NCI-H69 (cell line): ENCODE data around the gene NUP88.

Source experiments
- DNase-seq: peaks from one replicate; lab custom pipeline; 2025; lab: John Stamatoyannopoulos, UW

Gene NUP88

DNA sequence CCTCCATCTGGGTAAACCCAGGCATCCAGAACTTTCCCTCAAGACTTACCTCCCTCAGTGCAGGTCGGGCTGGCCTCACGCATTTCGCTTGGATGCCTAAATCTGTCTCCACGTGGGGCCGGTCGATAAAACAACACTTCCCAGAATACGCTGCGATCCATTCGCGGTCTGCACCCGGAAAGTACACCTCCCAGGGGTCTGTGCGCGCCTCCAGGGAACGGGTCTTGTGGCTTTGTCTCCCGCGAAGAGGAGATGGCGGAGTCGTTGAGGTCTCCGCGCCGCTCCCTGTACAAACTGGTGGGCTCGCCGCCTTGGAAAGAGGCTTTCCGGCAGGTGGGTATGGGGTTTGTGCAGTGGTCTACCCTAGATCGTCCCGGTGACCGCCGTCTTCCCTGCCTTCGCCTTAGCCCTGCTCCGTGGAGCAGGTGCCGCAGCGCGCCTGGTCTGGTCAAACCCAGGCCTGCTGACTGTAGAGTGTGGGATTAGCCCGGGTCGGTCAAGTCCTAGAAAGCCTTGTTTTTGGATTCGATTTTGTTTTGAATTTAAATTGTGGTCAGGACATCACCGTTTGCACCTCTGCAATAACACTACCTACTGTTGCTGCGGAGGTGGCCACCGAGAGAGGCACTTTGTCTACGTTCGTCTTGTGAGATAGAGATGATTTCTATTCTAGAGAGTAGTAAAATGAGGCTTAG lies 644 bp upstream of the NUP88 start, which contains the start of gene RPAIN:
RPAIN (plus strand) TSS at position 224 of the 695 bp plus-strand sequence; CDS start at position 253, 29 bp downstream.
- peak; percentile 91 for DNase-seq

DNA sequence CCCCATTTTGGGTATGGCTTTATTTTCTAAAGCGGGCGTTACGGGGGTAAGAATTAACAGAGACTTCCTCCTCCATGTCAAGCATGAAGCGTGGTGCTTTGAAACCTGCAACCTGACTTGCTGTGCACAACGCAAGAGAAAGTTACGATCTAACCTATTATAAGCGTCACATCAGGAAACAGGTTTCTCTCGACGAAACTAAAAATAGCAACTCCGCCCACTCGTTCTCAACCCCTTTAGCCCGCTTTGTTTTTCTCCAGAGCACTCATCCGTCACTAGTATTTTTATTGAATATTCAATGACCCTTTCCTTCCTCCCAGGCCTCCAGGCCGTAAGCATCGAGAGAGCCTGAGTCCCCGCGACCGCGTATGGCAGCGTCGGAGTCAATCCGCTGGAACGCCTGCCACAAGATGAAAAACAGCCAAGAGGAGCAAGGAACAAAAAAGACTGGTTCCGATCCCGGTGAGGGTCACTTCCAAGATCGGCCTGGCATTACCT lies 555 bp downstream of the NUP88 start:
- peak; percentile 58 for DNase-seq

DNA sequence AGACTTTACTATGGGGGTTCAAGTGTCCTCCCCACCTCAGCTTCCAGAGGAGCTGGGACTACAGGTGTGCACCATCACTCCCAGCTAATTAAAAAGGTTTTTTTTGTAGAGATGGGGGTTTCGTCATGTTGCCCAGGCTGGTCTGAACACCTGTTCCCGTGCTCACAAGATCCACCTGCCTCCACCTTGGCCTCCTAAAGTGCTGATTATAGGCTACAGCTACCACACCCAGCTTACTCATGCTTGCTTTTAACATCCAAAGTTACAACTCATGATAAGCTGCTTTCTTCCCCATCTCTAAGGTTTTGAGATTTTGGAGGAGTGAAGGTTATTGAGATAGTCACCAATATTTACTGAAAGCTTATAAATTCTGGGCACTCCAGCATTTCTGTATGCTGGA lies 2.6 kb downstream of the NUP88 start:
- peak; percentile 63 for DNase-seq

DNA sequence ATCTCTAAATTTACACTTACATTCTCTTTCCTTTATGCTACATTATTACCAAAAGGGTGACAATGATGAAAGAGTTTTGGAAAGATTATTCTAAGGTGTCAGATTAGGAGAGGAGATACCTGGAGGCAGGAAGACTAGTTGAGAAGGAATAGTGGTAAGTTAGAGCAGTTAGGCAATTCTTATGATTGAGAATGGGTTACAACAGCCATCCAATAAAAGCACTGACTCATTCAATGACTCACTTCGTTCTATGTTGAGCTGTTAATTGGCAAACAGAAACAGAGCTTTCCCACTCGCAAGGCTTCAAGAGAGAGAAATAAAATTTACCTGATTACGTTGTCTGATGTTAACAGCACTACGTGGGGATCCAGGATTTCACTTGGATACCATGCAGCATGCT lies 5.8 kb downstream of the NUP88 start:
- no peak for DNase-seq

DNA sequence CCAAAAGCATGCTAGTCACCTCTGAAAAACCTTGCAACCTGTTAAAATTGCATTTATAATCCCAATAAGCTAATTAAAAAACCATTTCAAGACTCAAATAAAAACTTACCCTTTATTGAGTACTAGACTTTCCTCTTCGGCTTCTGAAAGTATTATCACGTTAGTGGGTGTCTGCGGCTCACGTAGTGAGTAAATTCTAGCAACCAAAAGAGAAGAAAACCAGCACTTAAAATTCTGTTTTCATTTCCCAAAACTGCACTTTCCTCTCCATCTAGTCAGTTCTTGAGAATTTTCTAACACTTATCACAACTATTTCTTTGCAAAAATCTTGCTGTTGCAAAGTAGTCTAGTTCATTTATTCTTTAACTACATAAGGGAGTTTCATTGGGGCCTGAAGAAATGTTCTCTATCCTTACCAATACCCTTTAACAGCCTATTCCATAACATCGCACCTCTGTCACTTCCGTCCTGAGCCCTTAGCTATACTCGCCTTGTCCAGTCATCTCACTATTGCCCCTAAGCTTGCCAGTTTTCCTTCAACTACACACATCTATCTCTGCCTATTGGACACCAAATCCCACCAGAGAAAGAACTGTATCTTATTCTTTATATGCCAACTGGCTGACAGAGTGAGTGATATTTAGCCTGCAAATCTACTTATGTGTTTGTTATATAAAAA lies 8.7 kb downstream of the NUP88 start:
- DNase-seq, result no peak

DNA sequence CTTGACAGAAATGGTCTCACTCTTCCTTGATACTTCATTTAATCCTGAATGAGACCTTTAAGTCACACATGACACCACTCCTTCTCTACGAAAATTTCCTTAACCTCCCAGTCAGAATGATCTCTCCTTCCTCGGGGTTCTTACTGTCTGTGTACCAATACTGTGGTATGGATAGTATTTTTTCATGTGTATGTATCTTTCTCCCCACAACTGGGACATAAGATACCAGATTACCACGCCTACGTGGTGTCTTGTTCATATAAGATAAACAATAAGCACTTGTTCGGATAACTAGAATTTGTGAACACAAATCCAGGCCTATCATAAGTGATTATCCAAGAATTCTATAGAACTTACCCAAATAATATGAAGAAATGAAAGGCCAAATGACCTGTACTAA lies 11.3 kb downstream of the NUP88 start:
- DNase-seq, result no peak

DNA sequence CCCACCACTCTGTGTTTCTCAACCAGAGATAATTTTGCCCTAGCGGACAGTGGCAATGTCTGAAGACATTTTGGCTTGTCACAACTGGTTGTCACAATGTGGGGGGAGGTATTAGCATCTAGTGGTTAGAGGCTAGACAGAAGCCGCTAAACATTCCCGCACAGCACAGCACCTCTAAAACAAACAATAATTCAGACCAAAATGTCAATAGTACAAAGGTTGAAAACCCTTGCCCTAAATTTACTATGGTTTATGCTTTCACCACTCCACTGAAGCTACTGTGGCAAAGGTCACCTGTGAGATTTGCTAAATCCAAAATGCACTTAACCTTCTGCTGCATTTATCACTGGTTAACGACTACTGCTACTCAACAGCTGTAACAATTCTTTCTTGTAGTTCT lies 14.1 kb downstream of the NUP88 start:
- DNase-seq, result no peak

DNA sequence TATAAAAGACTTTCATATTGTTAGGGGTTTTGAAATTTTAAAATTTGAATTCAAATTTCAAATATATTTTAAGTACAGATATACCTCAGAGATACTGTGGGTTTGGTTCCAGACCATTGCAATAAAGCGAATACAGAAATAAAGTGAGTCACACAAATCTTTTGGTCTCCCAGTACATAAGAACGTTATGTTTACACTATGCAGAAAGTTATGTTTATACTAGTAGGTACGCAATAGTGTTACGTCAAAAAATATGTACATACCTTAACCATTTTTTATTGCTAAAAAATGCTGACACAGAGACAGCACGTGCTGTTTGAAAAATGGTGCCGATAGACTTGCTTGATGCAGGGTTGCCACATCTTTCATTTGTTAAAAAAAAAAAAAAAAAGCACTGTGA lies 19.7 kb downstream of the NUP88 start:
- DNase-seq, result no peak

DNA sequence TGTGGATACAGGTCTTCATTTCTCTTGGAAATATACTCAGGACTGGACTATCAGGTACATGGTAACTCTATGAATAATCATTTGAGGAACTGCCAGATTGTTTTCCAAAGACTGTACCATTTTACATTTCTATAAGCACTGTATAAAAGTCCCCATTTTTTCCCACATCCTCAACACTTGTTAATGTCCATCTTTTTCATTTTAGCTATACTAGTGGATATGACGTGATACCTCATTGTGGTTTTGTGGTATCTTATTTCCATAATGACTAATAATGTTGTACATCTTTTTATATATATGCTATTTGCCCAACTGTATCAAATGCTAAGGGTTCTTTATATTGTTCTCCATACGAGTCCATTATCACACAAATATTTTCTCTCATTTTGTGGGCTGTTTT lies 22.9 kb downstream of the NUP88 start:
- DNase-seq, result no peak

DNA sequence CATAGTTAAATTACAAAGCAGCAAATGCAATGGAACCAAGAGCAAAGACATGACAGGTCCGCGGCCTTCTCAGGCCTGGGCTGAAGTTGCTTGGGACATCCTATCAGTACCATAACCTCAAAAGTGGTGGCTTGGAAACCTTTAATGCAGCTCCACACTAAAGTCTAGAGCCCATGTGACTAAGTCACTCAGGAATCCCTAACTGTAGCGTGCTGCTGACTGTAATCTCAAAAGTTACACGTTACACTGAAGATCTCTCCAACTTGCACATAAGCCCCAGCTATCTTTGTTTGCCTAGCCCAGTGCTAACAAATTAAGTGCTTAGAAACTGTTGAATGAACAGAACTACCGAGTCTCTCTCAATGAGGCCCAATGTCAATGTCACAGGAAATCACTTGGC lies 27.8 kb downstream of the NUP88 start:
- DNase-seq, result no peak

DNA sequence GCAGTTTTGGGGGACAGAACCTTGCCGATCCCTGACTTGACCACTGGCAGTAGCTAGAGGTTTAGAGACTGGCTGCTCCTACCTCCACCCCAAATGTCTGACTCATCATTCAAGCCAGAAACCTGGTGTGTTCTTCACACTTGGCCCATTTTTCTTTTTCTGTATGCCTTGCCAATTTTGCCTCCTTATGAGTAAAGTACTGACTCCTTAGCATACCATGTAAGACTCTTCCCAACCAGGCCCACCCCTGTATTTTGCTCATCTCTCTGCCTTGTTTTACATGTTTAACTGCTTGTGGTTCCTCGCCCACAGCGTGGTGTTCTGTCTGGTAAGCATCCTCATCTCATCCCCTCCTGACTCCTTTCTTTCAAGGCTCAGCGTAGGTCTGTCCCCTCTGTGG lies 37.9 kb downstream of the NUP88 start:
- DNase-seq, result no peak

DNA sequence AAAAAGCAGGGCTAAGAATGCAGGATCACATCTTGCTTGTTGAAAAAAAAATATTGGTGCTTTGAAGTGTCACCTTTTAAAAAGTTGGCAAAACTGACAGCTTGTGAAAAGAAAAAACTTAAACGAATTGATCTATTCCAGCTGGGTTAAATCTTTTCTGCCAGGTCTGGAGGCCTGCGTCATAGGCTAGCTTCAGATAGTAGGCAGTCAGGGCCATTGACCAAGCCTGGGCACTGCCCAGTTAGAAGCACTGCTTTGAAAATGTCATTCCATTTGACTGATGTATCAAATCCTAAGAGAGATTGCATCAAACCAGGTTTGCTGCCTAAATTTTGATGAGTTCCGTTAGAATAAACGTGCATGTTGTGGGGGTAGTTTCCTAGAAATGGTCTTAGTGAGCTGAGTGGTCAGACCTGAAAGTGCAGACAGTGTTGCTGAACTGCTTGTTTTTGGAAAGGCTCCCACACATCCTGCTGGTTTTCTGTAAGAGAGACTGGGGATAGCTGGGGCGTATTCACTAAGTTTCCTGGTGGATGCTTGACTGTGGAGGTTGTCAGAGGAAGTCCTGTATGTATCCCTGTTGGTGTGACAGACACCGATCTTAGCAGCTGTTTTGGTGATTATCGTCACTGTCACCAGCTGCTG lies 38.8 kb downstream of the NUP88 start:
- DNase-seq, result no peak

DNA sequence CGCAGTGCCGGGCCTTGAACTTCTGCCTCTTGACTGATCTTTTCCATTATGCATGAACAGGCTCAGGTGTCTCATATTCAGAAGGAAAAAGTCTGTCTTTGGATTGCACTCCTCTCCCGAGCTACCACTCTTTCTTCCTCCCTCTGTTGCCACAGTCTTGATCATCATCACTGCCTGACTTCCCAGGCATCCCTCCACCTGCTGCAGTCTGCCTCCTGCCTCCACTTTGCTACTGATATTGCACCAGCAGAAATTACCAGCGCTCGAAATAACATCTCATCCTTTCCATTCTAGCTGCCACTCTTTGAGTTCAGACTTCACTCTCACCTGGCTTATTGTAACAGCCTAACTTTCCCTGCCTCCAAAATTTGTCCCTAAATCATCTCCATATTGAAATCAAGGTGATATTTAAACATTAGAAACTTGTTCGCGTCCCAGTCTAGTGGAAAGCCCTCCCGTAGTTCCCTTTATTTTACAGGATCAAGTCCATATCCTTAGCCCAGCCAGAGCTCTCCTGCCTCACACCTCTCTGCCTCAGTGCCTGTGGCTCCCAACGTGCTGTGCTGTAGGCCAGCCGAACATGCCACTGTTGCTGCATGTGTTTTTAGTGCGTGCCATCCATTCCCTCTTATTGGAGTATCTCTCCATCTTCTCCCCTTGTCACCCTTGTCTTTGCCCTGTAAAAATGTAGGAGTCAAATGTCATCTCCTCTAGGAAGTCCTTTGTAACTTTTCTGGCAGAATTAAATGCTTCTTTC lies 39.9 kb downstream of the NUP88 start:
- DNase-seq, result no peak

DNA sequence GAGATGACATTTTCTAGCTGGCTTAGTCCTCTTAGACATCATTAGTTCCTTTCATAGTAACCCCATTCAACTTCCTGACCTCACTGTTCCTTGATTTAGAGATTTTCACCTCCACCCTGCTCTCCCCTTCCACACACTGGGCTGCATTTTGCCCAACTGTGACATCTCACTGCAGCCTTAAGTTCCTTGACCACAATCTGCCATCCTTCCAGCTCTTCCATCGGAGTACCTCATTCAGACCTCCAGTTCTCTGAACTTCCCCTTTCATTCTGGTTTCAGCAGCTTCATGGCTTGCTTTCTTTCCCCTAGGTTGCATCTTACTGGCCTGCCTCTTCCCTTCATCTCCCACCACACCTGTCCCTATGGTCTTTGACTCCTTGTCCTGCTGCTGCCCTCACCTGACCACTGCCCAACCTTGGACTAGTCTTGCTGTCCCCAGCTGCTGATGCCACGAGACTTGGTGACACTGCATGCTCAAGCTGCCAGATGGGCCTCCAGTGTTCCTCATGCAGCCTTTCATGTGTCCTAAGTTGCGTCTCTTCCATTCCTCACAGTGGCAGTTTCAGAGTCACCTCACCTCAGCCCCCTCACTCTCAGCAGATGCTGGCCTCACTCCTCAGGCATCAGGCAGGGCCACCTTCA lies 40.8 kb downstream of the NUP88 start:
- no peak for DNase-seq

DNA sequence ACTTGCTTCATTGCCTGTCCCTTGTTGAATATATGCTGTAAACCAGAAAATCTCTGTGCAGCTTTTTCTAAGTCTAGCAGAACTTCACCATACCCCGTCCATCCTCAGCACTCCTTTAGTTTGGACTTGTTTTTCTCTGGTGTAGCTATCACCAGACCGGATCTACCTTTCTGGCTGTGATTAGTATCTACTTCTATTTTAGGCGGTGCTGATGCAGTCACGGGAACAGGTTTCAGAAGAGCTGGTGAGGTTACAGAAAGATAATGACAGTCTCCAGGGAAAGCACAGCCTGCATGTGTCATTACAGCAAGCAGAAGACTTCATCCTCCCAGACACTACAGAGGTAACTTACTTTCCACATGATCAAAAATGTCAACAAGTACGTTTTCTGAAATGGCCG lies 46.4 kb downstream of the NUP88 start:
- DNase-seq, result no peak

DNA sequence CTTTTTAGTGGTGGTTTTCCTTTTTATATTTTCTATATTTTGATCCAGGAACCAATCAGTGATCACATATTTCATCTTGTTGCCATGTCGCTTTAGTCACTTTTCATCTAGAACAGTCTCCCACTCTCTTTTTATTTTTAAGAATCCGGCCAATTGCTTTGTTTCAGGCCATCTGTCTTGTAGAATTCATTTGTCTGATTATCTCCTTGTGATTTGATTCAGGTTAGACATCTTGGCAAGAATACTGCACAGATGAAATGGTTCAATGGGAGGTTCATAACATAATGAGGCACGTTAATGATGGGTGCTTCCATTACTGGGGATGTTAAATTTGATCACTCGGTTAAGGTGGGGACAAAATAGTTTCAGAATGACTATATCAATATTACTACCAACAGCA lies 49.1 kb downstream of the NUP88 start:
- no peak for DNase-seq

DNA sequence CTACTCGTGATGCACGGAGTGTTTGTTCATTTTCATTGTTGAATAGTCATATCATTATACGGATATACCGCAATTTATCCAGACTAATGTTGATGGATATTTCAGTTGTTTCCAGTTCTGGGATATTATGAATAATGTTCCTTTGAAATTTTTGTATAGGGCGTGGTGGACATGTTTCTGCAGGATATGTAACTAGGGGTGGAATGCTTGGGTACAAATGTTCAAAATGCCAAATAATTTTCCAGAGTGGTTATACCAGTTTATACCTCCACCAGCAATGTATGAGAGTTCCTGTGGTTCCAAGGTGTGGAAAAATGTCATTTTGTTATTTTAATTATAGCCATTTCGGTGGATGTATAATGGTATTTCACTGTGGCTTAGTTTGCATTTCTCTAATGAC lies 53.6 kb downstream of the NUP88 start:
- no peak for DNase-seq

DNA sequence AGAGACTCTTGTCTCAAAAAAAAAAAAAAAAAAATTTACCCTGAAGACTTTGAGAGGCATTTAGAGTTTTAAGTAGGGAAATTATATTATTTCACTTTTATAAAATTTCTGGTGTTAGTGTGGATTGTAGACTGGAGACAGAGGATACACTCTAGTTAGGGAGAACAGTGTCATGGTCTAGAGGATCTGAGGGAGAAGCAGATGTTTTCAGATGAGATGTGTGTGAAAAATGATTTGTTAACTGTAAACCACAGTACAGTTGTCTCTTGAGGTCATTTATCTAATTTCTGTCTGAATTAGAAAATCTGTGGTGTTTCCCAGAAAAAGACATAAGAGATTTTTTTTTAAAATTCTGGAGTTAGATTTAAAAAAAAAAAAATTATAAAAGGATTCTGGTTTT lies 54.8 kb downstream of the NUP88 start:
- DNase-seq, result no peak

DNA sequence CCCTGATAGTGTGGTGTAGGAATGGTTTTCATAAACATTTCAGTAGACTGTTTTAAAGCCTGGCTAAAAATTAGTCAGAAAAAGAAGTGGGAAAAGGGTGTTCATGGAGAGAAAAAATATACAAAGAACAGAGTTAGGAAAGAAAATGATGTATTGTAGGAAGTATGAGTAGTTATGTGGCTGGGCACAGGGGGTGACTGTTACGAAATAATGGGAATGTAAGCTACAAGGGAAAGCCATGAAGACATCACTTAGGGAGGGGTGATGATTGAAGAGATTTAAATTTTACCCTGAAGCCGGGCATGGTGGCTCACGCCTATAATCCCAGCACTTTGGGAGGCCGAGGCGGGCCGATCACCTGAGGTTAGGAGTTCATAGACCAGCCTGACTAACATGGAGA lies 55.3 kb downstream of the NUP88 start:
- no peak for DNase-seq

DNA sequence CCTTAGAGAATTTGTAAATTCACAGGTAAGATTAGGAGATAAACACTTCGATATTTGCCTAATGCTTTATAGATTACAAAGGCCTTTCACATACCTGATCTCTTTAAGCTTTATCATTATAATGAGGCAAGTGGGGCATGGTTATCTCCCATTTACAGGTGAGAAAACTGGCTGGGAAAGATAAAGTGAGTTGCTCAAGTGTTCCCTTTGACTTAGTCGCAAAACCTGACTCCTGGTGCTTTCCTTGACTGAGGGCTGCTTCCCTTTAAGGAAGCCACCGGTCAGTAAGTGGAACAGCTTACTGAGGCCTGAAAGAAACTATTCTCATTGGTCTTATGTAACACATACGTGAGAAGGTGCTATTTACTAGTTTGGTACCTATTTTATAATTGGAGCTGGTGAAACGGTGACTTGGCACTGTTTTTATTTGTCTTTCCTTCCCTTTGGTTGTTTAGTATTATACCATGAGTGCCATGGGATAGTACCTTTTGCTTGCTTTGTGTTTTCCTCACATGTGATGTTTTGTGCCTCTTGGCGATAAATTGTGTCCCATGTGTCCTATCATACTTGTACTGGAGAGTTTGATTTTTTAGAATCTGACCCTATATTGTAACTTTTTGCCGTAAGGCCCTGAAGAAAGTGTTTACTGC lies 57.2 kb downstream of the NUP88 start:
- no peak for DNase-seq

DNA sequence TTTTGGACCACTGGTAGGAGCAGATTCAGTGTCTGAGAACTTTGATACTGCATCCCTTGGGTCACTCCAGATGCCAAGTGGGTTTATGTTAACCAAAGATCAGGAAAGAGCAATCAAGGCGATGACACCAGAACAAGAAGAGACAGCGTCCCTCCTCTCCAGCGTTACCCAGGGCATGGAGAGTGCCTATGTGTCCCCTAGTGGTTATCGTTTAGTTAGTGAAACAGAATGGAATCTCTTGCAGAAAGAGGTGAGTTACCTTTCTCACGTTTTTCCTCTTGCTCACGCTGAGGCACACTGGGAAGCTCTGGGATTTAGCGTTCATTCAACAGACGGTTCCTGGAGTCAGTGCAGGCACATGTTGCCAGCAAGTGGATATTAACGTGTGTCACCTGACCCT lies 58.0 kb downstream of the NUP88 start:
- no peak for DNase-seq
